ACHN (cell line): ENCODE data around the gene PGA4.
"Not testable (repeated sequence)": the region's sequence is repeated elsewhere in the genome, so short reads cannot be mapped to it uniquely, and the experiment has no call there.

Experiments
- DNase-seq: peaks from one replicate; pipeline ENCODE4 v3.0.0-alpha.2; 2015
- in situ Hi-C: cut with HindIII; loops from 2 replicates; pipeline ENCODE4 v1.10.0; 2017; ENCODE audit warnings: low sequenced_read_pairs, low pct_ligation_motif_present, low pct_unique_long_range_greater_than_20kb

The PGA4 gene

GRCh38 chr11:61201476-61201875, 20.7 kb upstream of the PGA4 start:
- no peak for DNase-seq
- in situ Hi-C loops = no loop called here

- DNase-seq, in situ Hi-C loops: not testable (repeated sequence)
Measured at GRCh38 chr11:61202950-61203746, 19.0 kb upstream of the PGA4 start, which contains the start of gene PGA3. Gene PGA3 (plus strand): TSS chr11:61203515. CDS start chr11:61203565, 50 bp downstream.

GRCh38 chr11:61203873-61204272, 18.3 kb upstream of the PGA4 start:
- in situ Hi-C loops, DNase-seq: not testable (repeated sequence)

- in situ Hi-C loops, DNase-seq: not testable (repeated sequence)
Measured at GRCh38 chr11:61204502-61205059, 17.6 kb upstream of the PGA4 start.

- in situ Hi-C loops, DNase-seq: not testable (repeated sequence)
Measured at GRCh38 chr11:61207636-61208310, 14.4 kb upstream of the PGA4 start.

- DNase-seq, in situ Hi-C loops: not testable (repeated sequence)
Measured at GRCh38 chr11:61210629-61211028, 11.5 kb upstream of the PGA4 start.

DNA sequence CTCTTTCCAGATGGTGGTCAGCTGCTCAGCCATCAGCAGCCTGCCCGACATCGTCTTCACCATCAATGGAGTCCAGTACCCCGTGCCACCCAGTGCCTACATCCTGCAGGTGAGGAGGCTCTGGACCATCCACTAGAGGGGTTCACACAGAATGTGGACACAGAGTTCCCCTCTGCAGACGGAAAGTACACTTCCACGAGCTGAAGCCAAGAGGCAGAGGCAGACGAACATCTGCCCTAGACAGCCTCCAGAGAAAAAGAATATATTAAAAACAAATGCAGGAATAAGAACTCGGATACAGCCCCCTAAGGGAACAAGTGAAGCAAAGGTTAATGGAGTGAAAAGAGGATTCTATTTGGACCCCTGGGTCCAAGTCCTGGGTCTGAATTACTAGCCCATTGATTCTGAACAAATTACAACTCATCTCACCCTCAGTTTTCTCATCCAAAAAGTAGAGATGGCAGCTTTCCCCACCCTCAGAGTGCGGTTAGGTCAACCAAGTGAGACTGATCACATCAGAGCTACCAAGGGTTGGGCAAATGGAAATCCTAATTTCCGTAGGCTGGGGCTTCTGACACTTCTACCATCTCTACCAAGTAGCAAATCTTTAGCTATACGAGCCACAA, 10.7 kb upstream of the PGA4 start:
- DNase-seq = not testable (repeated sequence)

DNA sequence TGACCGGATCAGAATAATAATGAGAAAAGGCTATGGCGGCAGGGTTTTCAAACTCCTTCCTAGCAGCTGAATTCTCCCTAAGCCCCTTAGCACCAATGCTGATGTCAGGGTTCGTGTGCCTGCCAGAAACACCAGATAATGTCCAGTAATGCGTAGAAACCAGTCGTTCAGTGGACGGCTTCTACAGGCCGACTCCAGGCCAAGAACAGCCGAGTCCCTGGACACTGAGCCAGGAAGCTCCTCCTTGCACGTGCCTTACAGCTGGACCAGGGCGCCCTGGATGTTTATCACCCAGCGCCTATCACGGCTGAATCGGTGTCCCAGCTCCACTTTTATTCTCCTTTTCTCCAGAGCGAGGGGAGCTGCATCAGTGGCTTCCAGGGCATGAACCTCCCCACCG, 9.9 kb upstream of the PGA4 start:
- DNase-seq, in situ Hi-C loops: not testable (repeated sequence)

More for the DNA sequence above, 10.7 kb upstream of the PGA4 start:
- in situ Hi-C loops = not testable (repeated sequence)

DNA sequence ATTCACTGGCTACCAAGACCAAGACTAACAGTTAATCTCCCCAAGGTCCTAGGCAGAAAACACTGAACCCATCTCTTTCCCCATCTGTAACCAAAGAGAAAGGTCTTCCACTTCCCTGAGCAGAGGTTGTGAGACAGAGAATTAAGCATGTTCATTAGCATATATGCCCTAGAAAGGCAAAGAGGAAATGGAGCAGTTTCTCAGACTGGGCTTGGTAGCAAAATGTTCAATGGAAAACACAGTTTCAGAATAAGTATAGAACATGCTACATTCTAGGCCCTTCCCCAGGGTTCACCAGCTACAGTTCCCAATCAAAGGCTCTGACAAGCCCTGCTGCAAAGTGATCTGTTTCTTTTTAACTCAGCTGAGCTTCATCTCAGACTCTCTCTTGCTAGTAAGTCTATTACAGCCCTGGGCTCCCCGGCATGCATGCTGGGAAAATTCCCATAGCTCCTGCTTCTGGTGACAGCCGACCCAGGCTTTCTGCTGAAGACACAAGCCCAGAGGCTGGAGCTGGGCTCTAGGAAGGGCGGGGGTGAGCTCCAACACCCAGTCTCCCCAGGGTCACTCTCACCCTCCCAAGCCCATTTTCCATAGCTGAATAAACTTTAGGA, 8.3 kb upstream of the PGA4 start:
- DNase-seq, in situ Hi-C loops: not testable (repeated sequence)

DNA sequence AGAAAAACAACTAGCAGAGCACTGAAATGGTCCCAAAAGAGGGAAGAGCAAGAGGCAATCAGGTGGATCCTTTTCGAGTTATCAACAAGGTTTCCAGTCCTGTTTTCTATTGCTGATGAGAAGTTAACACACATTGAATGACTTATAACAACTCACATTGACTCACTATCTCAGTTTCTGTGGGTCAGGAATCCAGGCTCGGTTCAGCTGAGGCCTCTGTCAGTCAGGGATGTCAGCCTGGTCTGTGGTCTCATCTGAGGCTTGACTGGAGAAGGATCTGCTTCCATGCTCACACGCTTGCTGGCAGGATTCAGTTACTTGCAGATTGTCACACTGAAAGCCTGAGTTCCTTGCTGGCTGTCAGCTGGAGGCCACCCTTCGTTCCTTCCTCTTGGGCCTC, 3.8 kb upstream of the PGA4 start:
- DNase-seq, in situ Hi-C loops: not testable (repeated sequence)

GRCh38 chr11:61219016-61219415, 3.1 kb upstream of the PGA4 start:
- in situ Hi-C loops = not testable (repeated sequence)

GRCh38 chr11:61222692-61223091, 545 bp downstream of the PGA4 start:
- in situ Hi-C loops, DNase-seq: not testable (repeated sequence)

More at GRCh38 chr11:61219016-61219415, 3.1 kb upstream of the PGA4 start:
- DNase-seq = not testable (repeated sequence)

DNA sequence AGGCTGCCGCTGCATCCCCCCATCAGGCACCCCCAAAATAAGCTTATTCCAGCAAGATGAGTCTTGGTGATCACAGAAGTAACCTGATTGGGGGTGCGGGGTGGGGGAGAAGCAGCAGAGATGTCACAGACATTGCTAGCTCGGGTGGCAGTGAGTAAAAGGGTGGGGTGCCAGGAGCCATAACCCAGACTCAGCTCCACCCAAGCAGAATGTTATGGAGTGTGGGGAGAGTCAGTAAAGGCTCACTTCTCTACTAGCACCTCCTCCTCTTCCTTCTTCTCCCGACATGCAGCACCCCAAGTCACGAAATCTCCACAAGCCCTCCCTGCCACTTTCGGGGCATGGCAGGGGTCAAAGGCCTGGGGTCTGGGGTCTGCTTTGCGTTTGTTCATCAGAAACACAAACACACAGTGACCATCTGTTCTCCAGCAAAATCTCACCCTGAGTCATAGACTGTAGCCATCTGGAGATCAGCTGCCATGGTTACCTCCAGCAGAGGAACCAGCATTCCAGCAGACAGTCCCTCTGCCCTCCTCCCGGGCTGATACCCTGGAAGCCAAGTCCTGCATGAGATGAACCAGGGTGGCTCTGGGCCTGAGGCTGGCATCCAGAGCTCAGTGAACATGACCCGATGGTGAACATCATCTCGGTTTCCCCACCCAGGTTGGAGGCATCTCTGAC, 4.5 kb downstream of the PGA4 start:
- DNase-seq, in situ Hi-C loops: not testable (repeated sequence)

DNA sequence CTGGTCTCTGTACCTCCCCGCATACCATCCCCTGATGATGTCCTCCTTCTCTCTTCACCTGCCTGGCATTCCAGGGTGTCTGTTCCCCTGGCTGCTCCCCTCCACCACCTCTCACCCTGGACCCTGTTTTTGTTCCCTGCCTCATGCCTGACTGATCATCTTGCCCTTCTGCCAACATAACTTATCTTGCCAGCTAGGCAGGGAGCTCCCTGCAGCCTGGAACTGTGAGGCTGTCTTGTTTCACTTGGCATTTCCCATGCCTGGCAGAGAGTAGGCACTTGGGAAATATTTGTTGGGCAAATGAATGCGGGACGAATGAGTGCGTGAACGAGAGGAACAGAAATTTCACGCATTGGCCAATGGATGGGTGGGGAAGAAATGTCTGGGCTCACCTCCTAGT, 7.3 kb downstream of the PGA4 start:
- DNase-seq, in situ Hi-C loops: not testable (repeated sequence)

DNA sequence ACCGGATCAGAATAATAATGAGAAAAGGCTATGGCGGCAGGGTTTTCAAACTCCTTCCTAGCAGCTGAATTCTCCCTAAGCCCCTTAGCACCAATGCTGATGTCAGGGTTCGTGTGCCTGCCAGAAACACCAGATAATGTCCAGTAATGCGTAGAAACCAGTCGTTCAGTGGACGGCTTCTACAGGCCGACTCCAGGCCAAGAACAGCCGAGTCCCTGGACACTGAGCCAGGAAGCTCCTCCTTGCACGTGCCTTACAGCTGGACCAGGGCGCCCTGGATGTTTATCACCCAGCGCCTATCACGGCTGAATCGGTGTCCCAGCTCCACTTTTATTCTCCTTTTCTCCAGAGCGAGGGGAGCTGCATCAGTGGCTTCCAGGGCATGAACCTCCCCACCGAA, 8.9 kb downstream of the PGA4 start:
- in situ Hi-C loops = not testable (repeated sequence)

GRCh38 chr11:61231585-61231984, 9.4 kb downstream of the PGA4 start:
- DNase-seq, in situ Hi-C loops: not testable (repeated sequence)

More for the DNA sequence above, 8.9 kb downstream of the PGA4 start:
- not testable (repeated sequence) for DNase-seq

- in situ Hi-C loops, DNase-seq: not testable (repeated sequence)
Measured at GRCh38 chr11:61232548-61233145, 10.5 kb downstream of the PGA4 start.
